Activated CD4-positive, alpha-beta T cell treated with anti-CD3 and anti-CD28 coated beads, Interleukin-2, amount 50 U/mL, for 16 hours (primary cell): ENCODE results near the gene TNFRSF12A.

Experiments
- DNase-seq: peaks from one replicate; pipeline ENCODE4 v3.0.0-alpha.2; 2020

The TNFRSF12A gene

GRCh38 chr16:3027489-3027795 lies 7.3 kb downstream of the TNFRSF12A start:
- DNase-seq, result no peak

DNA sequence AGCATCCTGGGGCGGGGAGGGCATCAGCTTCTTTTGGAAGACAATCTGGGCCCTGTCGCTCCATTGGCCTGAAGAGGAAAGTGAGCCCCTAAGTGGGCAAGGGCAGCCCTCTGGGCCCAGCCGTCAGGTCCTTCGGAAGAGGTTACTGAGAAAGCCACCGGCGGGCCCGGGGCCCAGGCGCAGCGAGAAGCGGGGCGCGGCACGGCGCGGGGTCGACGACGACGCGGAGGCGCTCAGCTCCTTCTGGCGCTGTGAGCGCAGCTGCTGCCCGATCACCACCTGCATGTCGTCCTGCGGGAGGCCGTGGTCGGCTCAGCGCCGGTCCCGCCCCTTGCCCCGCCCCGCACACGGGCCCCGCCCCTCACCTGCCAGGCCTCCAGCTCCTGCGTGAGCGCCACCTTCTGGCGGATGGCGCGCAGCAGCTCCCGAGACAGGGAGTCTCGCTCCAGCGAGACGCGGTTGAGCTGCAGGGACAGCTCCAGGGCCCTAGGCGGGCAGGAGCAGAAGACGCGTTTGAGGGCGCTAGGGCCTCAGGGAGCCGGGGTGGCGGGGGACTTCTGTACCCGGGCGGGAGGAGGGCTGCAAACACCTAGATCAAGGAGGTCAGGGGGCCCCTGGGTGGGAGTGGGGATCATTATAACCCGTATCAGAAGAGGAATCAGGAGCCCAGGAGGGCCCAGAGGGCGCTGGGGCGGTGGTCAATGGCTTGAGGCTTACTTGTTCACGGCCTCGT lies 8.0 kb downstream of the TNFRSF12A start:
- DNase-seq, result peak; percentile 91

DNA sequence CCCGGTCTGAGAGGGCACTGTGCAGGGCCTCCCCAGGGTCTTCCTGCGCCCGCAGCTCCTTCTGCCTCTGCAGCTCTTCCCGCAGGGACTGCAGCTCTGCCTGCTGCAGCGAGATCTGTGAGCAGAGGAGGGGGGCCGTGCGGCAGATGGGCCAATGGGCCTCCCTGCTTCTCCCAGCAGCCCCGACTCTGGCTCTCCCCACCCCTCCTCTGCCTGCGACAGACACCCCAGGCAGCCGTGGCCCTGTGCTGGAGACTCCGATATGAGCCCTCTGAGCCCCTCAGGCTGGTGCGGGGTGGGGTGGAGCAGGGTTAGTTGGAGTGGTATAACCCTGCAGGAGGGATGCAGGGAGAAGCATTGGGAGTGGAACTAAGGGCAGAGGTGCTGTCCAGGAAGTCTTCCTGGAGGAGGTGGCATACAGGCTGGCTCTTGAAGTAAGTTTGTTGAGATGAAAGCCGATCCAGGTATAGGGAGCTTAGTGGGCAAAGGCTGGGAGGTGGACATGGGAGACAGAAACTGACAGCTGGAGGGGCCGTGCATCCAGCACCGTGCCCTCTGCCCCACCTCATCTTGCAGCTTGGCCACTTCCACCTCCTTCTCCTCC lies 8.7 kb downstream of the TNFRSF12A start:
- no peak for DNase-seq

- peak; percentile 59 for DNase-seq
These were observed 9.5 kb downstream of the TNFRSF12A start for GRCh38 chr16:3029491-3030221.

DNA sequence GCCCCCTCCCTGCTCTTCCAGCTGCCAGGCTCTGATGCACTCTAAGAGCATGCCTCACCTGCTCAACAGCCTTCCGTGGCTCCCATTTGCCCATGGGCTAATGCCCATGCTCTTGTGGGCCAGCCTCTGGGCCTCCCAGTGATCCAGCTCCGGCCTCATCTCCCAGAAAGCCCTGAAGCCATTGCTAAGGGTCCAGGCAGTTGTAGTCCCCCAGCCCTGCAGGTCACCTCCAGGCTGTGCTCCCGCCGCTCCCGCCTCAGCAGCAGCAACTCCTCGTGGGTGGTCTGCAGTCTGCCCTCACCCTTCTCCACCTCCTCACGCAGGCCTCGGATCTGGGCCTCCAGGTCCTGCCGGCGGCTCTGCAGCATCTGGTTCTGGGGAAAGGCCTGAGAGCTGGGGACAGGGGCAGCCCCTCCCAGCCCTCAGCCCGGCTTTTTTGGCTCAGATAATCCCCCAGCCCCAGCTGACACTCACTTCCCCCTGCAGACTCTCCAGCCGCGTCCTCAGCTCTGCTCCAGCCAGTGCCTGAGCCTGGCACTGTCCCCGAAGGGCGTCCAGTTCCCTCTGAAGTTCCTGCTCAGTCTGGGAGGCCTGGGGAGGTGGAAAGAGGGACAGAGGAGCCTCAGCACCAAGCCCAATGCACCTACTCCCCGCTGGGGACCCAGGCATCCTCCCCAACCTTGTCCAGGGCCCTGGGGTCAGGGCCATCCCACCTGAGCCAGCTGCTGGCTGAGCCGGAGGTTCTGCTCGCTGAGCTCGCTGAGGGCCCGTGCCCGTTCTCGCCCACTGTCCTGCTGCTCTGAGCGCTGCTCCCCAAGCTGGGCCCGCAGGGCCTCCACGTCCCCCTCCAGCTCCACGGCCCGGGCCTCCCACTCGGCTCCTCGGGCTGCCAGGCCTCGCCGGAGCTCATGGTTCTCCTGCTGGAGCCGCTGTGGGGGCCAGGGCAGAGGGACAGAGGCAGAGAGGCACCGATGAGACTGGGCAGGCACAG lies 10.3 kb downstream of the TNFRSF12A start:
- DNase-seq, result no peak

- no peak for DNase-seq
These were observed 12.5 kb downstream of the TNFRSF12A start for GRCh38 chr16:3032624-3033023.

GRCh38 chr16:3035289-3035971 lies 15.3 kb downstream of the TNFRSF12A start:
- no peak for DNase-seq

DNA sequence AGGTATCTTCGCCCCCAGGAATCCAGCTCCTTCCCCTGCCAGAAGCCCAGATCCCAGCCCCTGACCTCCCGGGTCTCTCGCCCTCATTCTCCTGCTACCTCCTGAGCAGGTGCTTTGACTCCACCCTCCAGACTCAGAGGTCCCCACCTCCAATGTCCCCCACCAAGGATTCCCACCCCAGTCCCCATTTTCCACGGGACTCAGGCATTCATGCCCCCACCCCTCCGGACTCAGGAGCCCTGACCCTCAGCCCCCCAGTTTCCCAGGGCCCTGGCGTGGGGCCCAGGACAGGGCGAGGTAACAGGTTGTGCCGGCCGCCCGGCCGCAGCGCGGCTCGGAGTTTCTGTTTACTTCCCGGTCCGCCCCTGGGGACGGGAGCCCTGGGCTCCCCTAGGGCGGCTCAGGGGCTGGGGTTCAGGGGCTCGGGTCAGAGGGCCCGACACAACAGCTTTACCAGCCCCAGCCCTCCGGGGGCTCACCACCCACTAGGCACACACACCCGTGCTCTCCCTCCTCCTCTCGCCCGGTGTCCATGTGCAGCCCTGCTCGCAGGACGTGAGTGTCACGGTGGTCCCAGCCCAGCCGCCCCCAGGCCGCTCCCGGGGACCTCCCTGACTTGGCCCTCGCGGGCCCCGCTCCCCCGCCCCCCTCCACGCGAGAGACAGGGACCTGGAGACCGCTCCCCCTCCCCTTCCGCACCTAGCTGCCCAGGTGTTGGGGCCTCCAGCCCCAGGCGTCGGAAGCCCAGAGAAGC lies 16.0 kb downstream of the TNFRSF12A start:
- no peak for DNase-seq

- no peak for DNase-seq
These were observed 16.7 kb downstream of the TNFRSF12A start, which contains the start of gene BICDL2 for GRCh38 chr16:3036726-3037315. TSS of gene BICDL2 (minus strand) at chr16:3036944. CDS start at chr16:3035496, 1,448 bp downstream.

DNA sequence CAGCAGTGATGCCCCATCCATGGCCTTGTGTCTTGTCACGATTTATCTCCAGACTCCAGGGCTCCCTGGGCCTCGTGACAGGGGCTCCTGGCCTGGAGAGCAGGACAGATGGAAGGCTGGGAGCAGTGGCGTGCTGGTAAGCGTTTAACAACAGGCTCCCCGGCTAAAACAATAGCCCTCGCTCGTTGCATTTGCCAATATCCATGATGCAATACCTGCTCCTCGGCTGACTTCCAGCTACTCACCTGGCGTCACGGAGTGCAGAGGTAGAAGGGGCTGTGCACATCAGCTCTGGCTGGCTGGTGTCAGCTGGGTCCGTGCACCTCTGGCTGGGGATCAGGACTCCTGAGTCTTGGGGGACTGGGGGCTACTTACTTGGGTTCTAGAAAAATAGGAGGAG lies 18.1 kb downstream of the TNFRSF12A start:
- DNase-seq, result no peak

DNA sequence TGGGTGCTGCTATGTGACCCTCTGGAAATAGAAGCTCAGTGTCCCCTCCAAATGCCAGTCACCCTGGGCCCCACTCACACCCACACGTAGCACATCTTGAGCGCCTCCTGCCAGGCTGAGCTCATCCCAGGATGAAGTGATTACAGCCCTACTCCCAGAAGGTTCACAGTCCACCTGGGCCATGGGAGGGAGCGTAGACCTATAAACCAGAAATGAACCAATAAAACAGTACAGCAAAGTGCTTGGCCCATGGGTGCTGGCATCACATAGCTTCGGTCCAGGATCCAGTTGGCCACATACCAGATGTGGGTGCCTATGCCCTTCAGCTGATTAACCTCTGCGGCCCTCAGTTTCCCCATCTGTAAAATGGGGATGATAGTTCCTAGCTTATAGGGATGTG lies 18.7 kb downstream of the TNFRSF12A start:
- no peak for DNase-seq

DNA sequence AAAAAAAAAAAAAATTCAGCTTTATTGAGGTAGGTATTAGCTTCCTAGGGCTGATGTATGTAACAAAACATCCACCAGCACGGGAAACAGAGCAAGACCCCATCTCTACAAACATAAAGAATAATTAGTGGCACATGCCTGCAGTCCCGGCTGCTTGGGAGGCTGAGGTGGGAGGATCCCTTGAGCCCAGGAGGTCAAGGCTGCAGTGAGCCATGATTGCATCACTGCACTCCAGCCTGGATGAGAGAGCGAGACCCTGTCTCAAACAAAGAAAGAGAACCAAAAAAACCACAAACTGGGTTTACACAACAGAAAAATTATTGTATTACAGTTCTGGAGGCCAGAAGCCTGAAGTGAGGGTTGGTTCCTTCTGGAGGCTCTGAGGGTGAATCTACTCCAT lies 22.2 kb downstream of the TNFRSF12A start:
- no peak for DNase-seq

GRCh38 chr16:3044708-3045107 lies 24.5 kb downstream of the TNFRSF12A start:
- no peak for DNase-seq

DNA sequence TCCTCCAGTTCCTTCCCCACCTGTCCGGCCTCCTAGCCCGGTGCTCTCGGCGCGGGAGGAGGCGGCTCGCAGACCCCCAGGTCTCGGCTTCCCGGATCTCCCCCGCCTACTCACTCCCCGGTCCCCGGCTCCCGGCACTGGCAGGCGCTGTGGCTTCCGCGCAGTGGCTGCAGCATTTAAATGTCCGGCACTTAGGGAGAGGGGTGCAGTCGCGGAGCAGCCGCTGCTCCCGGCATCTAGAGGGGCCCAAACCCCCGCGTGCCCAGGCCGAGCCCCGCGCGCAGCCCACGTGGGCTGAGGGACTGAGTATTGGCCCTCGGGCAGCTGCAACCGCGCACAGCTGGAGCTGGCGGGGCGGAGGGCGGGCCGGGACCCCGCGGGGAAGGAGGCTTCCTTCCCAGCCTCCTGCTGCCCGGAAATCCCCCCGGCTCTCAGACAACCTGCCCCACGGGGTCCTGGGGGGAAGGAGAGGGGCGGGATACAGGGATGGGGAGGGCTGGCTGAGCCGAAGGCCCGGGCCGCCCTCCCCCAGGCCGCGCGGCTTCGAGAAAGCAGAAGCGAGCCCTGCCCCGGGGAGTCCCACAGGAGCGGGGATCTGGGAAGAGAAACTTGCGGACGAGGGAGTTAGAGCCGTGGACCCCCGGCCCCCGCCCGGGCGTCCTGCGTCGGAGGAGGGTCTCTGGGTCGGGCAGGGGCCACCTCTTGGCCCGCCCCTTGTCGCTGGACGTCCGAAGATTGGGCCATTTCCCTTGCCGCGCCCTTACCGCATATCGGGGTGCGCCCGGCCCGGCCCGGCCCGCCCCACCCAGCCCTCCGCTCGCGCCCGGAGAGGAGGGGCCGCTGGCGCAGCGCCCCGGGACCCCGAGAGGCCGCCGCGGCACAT lies 25.8 kb downstream of the TNFRSF12A start, which contains the start of gene MMP25:
TSS of gene MMP25 (plus strand) at position 804 of the 883 bp plus-strand sequence. CDS start 357 bp downstream, outside the sequence.
- no peak for DNase-seq

GRCh38 chr16:3046641-3047386 lies 26.6 kb downstream of the TNFRSF12A start:
- DNase-seq, result no peak

DNA sequence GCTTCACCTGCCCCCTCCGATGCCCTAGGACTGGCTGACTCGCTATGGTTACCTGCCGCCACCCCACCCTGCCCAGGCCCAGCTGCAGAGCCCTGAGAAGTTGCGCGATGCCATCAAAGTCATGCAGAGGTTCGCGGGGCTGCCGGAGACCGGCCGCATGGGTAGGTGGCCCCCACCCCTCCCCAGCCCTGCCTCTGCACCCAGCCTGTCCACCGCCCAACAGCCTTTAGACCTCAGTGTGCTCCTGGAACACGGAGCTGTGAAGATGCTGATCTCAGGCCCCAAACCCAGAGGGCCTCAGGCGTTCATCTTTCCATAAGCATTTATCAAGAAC lies 27.2 kb downstream of the TNFRSF12A start:
- DNase-seq, result no peak

DNA sequence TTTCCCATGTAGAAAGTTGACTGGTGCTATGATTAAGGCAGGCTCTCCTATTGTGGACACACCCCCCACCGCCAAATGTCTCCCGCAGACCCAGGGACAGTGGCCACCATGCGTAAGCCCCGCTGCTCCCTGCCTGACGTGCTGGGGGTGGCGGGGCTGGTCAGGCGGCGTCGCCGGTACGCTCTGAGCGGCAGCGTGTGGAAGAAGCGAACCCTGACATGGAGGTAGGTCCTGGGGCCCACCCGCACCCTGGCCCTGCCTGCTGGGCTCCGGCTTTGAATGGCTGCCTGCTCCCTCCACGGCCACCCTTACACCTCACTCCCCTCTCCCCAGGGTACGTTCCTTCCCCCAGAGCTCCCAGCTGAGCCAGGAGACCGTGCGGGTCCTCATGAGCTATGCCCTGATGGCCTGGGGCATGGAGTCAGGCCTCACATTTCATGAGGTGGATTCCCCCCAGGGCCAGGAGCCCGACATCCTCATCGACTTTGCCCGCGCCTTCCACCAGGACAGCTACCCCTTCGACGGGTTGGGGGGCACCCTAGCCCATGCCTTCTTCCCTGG lies 29.8 kb downstream of the TNFRSF12A start:
- no peak for DNase-seq

DNA sequence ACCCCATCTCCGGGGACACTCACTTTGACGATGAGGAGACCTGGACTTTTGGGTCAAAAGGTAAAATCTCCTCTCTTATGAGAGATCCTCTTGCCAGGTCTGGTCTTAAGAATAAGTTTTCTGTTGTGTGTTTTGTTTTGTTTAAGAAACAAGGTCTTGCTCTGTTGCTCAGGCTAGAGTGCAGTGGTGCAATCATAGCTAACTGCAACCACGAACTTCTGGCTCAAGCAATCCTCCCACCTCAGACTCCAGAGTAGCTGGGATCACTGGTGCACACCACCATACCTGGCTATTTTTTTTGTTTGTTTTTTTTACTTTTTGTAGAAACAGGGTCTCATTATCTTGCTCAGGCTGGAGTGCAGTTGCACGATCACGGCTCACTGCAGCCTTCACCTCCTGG lies 30.3 kb downstream of the TNFRSF12A start:
- DNase-seq, result no peak

GRCh38 chr16:3051009-3051408 lies 30.8 kb downstream of the TNFRSF12A start:
- DNase-seq, result no peak
